RWPE2 (cell line): Measurements from ENCODE around the gene PRR5L.

Source experiments
- ATAC-seq: fragments of 200-7000 bp; cut with Tn5 transposase; 3 replicates; pipeline ENCODE4 v1.9.1; 2021; ENCODE audit warnings: low read depth
- DNase-seq: peaks from one replicate; pipeline ENCODE4 v3.0.0-alpha.2; 2020; ENCODE audit warnings: low spot score
- H3K27ac ChIP-seq: fragments of 450-650 bp; 2 replicates; pipeline ENCODE4 v1.5.1; 2017; ENCODE audit warnings: mild to moderate bottlenecking; ENCODE audit not compliant: poor library complexity, severe bottlenecking
- H3K27me3 ChIP-seq: fragments of 250-450 bp; sonication (Bioruptor Pico); 2 replicates; pipeline ENCODE4 v1.5.1; 2021; ENCODE audit warnings: mild to moderate bottlenecking, moderate library complexity; ENCODE audit not compliant: insufficient read depth, poor library complexity, severe bottlenecking
- H3K36me3 ChIP-seq: fragments of 250-450 bp; sonication (Bioruptor Pico); 2 replicates; pipeline ENCODE4 v1.5.1; 2020; ENCODE audit warnings: low read depth, mild to moderate bottlenecking, moderate library complexity
- H3K4me1 ChIP-seq: fragments of 250-450 bp; sonication (Bioruptor Pico); 2 replicates; pipeline ENCODE4 v1.5.1; 2021; ENCODE audit warnings: mild to moderate bottlenecking, moderate library complexity; ENCODE audit not compliant: insufficient read depth, poor library complexity, severe bottlenecking
- H3K4me3 ChIP-seq: fragments of 250-450 bp; sonication (Bioruptor Pico); 2 replicates; pipeline ENCODE4 v1.5.1; 2021; ENCODE audit warnings: mild to moderate bottlenecking, moderate library complexity; ENCODE audit not compliant: severe bottlenecking
- H3K9me3 ChIP-seq: fragments of 250-450 bp; sonication (Bioruptor Pico); 2 replicates; pipeline ENCODE4 v1.5.1; 2021; ENCODE audit warnings: mild to moderate bottlenecking, moderate library complexity; ENCODE audit not compliant: severe bottlenecking
- CTCF ChIP-seq: fragments of 450-650 bp; IDR thresholded peaks from one replicate; pipeline ENCODE4 v1.5.1; 2017; ENCODE audit warnings: mild to moderate bottlenecking, moderate library complexity; ENCODE audit not compliant: poor library complexity, severe bottlenecking

Gene PRR5L

GRCh38 chr11:36411202-36411640 lies 115.1 kb downstream of the PRR5L start:
- no peaks in the 10 kb centered on the region for H3K4me1 ChIP-seq
- no peak overlapping the region for H3K4me3 ChIP-seq
- peaks cover 78% of the 10 kb centered on the region for H3K36me3 ChIP-seq
- no peaks in the 10 kb centered on the region for H3K27me3 ChIP-seq
- ATAC-seq = no peak
- DNase-seq = no peak
- no peak overlapping the region for H3K27ac ChIP-seq
- H3K9me3 ChIP-seq = no peaks in the 10 kb centered on the region
- no peak for TF ChIP-seq CTCF

DNA sequence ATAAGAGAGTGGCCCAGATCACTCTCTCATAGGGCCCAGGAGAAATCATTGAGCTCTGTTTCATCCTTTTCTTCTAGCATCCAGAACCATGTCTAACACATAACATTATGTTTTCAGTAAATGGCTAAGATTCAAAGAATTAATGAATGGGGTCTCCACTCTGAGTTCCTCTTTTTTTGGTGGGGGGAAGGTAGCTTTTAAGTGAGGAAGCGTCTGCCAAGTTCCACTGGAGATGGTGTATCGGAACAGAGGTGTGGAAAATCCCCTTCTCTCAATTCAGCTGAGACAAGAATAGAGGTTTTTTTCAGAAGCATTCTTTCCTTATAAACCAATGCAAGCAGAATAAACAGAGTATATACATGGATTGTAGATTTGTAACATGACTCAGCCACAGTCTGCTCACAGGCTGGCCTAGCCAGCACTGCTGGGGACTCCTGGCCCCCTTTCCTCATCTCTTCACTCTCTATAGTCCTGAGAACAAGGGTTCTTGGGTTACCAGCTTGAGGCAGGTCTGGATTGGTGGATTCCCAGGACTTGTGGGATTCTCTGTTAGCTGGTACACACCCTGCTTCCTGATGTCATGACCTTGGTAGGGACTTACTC lies 116.8 kb downstream of the PRR5L start:
- Histone ChIP-seq H3K36me3 (peaks cover 71% of the 10 kb centered on the region), H3K27ac (no peak overlapping the region), H3K27me3 (no peaks in the 10 kb centered on the region), H3K4me1 (no peaks in the 10 kb centered on the region), H3K9me3 (no peaks in the 10 kb centered on the region), H3K4me3 (no peak overlapping the region)
- TF ChIP-seq CTCF = no peak
- no peak for DNase-seq
- no peak for ATAC-seq

GRCh38 chr11:36417154-36417553 lies 121.1 kb downstream of the PRR5L start:
- DNase-seq (no peak), ATAC-seq (no peak)
- peaks cover 64% of the 10 kb centered on the region for H3K36me3 ChIP-seq
- peaks cover 17% of the 10 kb centered on the region for H3K4me1 ChIP-seq
- H3K9me3 ChIP-seq = no peaks in the 10 kb centered on the region
- H3K4me3 ChIP-seq = no peak overlapping the region
- no peaks in the 10 kb centered on the region for H3K27me3 ChIP-seq
- no peak for TF ChIP-seq CTCF
- H3K27ac ChIP-seq = no peak overlapping the region

DNA sequence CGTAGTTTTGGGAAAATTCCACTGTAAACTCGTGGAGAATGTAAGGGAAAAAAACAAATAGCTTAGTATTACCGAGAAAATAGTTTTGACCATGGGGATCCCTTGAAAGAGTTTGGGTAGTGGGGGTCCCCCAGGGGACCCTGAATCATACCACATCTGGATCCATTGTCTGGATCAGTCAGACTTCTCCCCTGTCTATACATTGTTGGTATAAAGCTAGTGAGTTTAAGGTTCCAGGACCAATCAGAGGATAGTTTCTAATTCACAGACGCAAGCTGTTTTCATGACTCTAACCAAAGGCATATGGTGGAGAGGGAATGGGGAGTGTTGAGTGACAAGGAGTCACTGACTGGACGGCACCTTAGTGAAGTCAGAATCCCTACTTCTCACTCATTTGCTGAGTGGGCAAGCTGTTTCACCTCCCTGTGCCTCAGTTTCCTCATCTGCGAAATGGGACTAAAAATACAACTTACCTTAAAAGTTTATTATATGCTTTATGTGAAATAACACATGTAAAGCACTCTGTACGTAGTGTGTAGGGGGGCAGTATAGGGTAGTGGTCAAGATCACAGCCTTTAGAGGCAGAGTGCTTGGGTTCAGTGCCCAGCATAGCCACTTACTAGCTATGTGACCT lies 123.8 kb downstream of the PRR5L start:
- no peak for ATAC-seq
- Histone ChIP-seq H3K9me3 (no peaks in the 10 kb centered on the region), H3K4me3 (no peak overlapping the region), H3K27me3 (no peaks in the 10 kb centered on the region), H3K36me3 (peaks cover 70% of the 10 kb centered on the region), H3K27ac (peak overlapping the region; percentile 67), H3K4me1 (peaks cover 17% of the 10 kb centered on the region)
- no peak for TF ChIP-seq CTCF
- no peak for DNase-seq

- ATAC-seq (no peak), DNase-seq (no peak)
- no peaks in the 10 kb centered on the region for H3K9me3 ChIP-seq
- peaks cover 17% of the 10 kb centered on the region for H3K4me1 ChIP-seq
- H3K27me3 ChIP-seq = no peaks in the 10 kb centered on the region
- H3K4me3 ChIP-seq = no peak overlapping the region
- no peak for TF ChIP-seq CTCF
- peaks cover 70% of the 10 kb centered on the region for H3K36me3 ChIP-seq
- peak overlapping the region; percentile 67 for H3K27ac ChIP-seq
Observed at GRCh38 chr11:36421546-36422155, 125.6 kb downstream of the PRR5L start.
